ENCODE results near the gene RASL10A. TPM values are rescaled to one million over a fixed set of nuclear protein-coding genes. Genes with fewer than 3 reads are reported as not detected.

RASL10A gene
- total and polyA plus RNA-seq, 9 of the 15 experiments (the other 6 are each of a cell fraction or from before 2014, with no cell fraction given), result 0.17 to 1.2 (median 0.45) TPM; not detected in 3

- no peak for TF ChIP-seq CEBPZ (IDR thresholded peaks at IDR 0.05; ENCODE audit: borderline replicate concordance, low read depth, low read length)
- no peak for TF ChIP-seq ZNF197 (CRISPR knock-in tag; IDR thresholded peaks at IDR 0.05; ENCODE audit: low read depth)
- peak; percentile 32; the same call in 1 of the 2 replicates for TF ChIP-seq SOX6 (IDR thresholded peaks at IDR 0.05)
- TF ChIP-seq ZNF12 (CRISPR knock-in tag; IDR thresholded peaks at IDR 0.05), result no peak
- no peak for TF ChIP-seq HLTF (IDR thresholded peaks at IDR 0.05)
- no peak for TF ChIP-seq ZKSCAN8 (CRISPR knock-in tag; IDR thresholded peaks at IDR 0.05)
- TF ChIP-seq SP1 (CRISPR knock-in tag; IDR thresholded peaks at IDR 0.05), result peak; percentile 37; the same call in 1 of the 2 replicates
- no peak for TF ChIP-seq POU5F1 (IDR thresholded peaks at IDR 0.05; ENCODE audit: borderline replicate concordance, low read depth, low read length, partially characterized antibody)
- 0 out of 2 replicates have a peak, but pooled peaks have one; percentile 28 for TF ChIP-seq ZEB2 (IDR thresholded peaks at IDR 0.05)
- peak in 1 of 2 experiments; percentile 73; a peak in 2 of 4 replicates for TF ChIP-seq ZNF639 (CRISPR knock-in tag; conservative IDR thresholded peaks at IDR 0.05 in 1 of 2, IDR thresholded peaks at IDR 0.05 in 1 of 2)
- TF ChIP-seq AFF4 (CRISPR knock-in tag; IDR thresholded peaks at IDR 0.05), result no peak
- peak; percentile 74 for TF ChIP-seq CTCFL (IDR thresholded peaks at IDR 0.05; ENCODE audit: borderline replicate concordance, insufficient read depth, low read depth, low read length, poor library complexity, severe bottlenecking)
- TF ChIP-seq ZBTB5 (IDR thresholded peaks at IDR 0.05), result no peak
Observed at GRCh38 chr22:29306175-29306834, 9.2 kb downstream of the RASL10A start, which contains the start of gene GAS2L1 (continued).

All from K562 (cell line).